GM18526 (cell line): Measurements from ENCODE around the gene TSPAN3.

ENCODE experiments used
- POLR2A ChIP-seq: IDR thresholded peaks from 3 replicates; pipeline ENCODE4 v1.6.1; 2011; ENCODE audit not compliant: insufficient read length; ENCODE audit errors: extremely low read depth

Gene TSPAN3

GRCh38 chr15:77027111-77027696 lies 43.7 kb downstream of the TSPAN3 start:
- no peak for TF ChIP-seq POLR2A

DNA sequence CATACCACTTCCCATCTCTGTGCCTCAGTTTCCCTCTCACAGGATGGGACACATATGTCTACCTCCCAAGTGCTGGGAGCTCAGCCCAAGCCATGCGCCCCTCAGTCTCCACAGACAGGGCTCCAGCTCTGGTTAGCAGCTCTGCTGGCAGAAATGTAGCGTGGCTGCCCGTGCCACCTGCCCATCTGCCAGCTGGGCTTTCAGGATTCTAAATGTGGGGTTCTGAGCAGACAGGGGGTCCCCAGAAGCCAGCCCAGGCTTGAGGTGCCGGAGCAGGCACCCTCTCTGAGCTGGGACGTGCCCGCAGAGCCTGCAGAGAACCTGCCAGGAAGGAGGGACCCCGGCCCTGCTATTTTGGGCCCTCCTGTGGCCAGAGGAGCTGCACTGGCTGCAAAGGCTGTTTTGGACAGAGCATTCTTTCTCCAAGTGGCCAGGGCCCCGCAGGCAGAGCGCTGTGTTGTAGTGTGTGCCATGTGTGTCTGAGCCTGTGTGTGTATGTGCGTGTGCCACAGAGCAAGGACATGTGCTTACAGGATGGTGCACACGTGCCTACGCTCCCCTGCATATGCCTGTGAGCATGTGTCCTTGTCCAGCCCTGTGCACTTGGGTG lies 44.3 kb downstream of the TSPAN3 start:
- TF ChIP-seq POLR2A, result no peak

DNA sequence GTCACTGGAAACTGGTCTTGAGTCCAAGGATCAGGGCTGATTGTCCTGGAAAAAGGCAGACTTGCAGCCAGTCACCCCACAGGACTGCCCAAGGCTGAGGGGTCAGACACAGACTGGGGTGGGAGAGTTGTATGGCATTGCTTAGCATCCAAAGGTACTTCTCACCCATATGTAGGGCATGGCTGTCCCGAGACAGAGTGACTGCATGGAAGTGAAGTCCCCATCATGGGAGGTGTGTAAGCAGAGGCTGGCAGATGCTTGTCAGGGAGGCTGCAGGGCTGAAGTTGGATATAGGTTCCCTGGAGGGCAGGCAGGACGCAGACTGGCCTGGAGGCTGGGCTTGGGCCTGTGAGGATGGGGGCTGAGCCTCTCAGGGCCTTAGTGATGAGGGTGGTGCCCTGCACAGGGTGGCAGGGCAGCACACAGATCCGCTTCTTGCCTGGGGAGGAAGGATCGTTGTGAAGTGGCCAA lies 44.9 kb downstream of the TSPAN3 start:
- TF ChIP-seq POLR2A, result no peak

DNA sequence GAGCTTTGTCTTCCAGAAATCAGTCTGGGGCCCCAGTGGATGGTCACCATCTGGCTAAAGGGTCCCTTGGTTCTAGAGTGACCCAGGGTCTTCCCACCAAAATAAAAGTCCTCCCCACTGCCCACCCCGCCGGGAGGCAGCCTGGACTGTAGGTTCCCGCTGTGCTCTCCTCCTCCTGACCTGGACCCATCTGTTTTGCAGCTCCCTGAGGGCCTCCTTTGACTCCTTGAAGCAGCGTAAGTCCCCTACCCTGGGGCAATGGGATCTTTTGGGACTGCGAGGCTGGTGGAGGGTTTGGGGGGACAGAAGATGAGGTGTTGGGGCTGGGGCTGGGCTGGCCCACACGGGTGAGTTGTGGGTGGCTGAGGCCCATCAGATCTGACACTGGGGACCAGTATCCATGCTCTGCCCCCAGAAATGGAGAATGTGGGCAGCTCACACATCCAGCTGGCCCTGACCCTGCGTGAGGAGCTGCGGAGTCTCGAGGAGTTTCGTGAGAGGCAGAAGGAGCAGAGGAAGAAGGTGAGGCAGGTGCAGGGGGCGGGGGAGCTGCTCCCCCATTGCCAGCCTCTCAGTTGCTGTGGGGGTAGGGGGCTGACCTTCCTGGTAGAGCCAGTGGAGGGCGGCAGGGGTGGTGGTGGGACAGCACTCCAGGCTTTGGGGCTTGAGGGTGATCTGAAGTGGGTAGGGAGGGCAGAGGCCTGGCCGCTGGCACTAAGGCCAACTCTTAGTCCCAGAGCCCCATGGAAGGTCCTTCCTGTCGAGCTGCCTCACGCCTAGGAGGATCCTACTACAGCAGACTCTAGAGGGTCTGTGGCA lies 45.6 kb downstream of the TSPAN3 start:
- no peak for TF ChIP-seq POLR2A

GRCh38 chr15:77024273-77025082 lies 46.4 kb downstream of the TSPAN3 start:
- TF ChIP-seq POLR2A, result no peak

- no peak for TF ChIP-seq POLR2A
Measured at GRCh38 chr15:77023576-77024272, 47.2 kb downstream of the TSPAN3 start.

DNA sequence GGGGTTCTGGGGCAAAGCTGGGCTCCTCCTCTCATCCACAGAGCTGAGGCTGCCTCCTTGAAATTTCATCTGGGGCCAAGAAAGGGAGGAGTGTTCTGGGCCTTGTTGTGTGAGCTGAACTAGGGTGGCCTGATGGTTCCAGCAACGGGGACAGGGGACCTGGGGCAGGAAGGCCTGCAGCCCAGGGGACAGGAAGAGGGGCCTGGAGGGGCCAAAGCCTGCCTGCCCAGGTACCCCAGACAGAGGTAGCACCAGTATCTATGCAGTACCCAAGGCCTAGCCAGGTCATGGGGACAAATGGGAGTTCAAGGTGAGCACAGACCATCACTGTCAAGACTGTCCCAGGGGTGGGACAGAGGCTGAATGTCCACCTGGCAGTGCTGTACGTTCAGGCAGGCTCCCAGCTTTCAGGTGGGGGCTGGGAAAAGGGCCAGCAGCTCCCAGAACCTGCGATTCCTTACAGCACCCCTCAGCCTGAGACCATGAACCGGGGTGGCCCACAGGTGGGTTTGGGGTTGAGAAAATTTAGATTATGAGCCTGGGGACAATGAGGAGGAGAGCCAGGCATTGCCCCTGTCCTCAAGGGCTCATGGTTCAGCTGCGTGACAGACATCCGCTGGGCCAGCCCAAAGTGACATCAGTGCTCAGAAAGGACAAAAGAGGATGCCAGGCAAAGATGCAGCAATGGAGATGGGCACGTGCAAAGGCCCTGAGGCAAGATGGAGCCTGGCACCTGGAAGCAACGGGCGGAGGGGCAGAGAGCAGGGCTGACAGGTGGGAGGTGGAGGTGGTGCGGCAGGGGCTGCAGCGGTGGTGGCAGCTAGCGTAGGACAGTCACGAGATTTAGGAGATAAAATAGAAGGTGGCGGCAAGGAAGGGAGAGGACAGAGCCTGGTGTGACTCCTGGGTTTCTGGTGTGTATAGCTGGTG lies 48.0 kb downstream of the TSPAN3 start:
- no peak for TF ChIP-seq POLR2A

- TF ChIP-seq POLR2A, result no peak
Measured at GRCh38 chr15:77021803-77022381, 49.0 kb downstream of the TSPAN3 start.

DNA sequence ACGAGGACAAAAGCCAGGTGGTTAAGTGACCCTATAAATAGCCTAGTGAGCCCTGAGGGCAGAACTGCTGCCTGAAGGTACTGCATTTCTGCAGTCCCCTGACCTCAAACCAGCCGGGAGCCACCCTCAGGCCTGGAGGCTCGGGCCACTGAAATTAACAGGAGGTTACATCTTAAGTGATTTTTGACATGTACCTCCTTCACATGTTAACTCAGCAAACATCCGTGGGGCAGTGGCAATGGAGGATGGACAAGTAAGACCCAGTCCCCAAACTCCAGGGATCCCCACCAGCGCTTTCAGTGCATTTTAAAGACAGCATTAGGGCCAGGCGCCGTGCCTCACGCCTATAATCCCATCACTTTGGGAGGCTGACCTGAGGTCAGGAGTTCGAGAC lies 49.8 kb downstream of the TSPAN3 start:
- TF ChIP-seq POLR2A, result no peak

GRCh38 chr15:77020348-77021087 lies 50.4 kb downstream of the TSPAN3 start:
- no peak for TF ChIP-seq POLR2A

GRCh38 chr15:77019521-77020331 lies 51.2 kb downstream of the TSPAN3 start:
- TF ChIP-seq POLR2A, result no peak
